ENCODE results near the gene KCNA2. TPM values are rescaled to one million over a fixed set of nuclear protein-coding genes. Genes with fewer than 3 reads are reported as not detected.

Gene KCNA2
- total RNA-seq, 1 donor from 2014 or later, result 0.04 TPM

DNA sequence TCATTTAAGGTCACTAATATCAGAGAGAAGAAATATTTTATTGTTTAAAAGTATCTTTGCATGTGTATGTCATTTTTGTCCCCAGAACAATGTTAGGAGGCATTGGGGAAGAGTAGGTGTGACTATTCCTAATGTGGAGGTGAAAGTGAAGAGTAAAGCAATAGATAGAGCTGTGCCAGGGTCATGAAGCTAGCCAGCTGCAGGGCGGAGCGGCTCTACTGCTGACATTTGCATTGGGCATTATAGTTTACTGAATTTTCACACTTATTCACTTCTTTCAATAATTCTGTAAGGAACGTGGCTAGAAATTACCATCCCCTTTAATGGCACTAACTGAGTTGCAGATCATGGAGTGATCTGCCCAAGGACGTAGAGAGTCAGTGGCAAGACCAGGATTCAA, 35.3 kb downstream of the KCNA2 start:
- Histone ChIP-seq H3K9me3 (ENCODE audit: low read depth) (no peaks in the 10 kb centered on the region), H3K4me1 (no peaks in the 10 kb centered on the region), H3K79me2 (ENCODE audit: low read depth) (no peaks in the 10 kb centered on the region), H3K36me3 (no peaks in the 10 kb centered on the region), H2AFZ (replicated peaks) (no peak overlapping the region), H3K4me2 (no peak overlapping the region), H3K27me3 (peaks cover 40% of the 10 kb centered on the region), H3F3A (ENCODE audit: low read depth) (no peaks in the 10 kb centered on the region), H3K4me3 (no peak overlapping the region), H3K9ac (no peak overlapping the region), H3K27ac (no peak overlapping the region), H4K20me1 (ENCODE audit: low read depth) (no peaks in the 10 kb centered on the region)
- no peak overlapping the region for H3K27ac Mint-ChIP-seq
- no peaks in the 10 kb centered on the region for H3K9me3 Mint-ChIP-seq
- no peak for TF ChIP-seq EZH2 (IDR thresholded peaks at IDR 0.05)
- TF ChIP-seq EZH2phosphoT487 (IDR thresholded peaks at IDR 0.05), result no peak
- H3K27me3 Mint-ChIP-seq (ENCODE audit: insufficient read depth, low read depth), result peaks cover 7% of the 10 kb centered on the region
- H3K36me3 Mint-ChIP-seq, result no peaks in the 10 kb centered on the region
- H3K4me3 Mint-ChIP-seq, result no peak overlapping the region
- no peak for DNase-seq (ENCODE audit: low spot score)
- peaks cover 2% of the 10 kb centered on the region for H3K4me1 Mint-ChIP-seq

DNA sequence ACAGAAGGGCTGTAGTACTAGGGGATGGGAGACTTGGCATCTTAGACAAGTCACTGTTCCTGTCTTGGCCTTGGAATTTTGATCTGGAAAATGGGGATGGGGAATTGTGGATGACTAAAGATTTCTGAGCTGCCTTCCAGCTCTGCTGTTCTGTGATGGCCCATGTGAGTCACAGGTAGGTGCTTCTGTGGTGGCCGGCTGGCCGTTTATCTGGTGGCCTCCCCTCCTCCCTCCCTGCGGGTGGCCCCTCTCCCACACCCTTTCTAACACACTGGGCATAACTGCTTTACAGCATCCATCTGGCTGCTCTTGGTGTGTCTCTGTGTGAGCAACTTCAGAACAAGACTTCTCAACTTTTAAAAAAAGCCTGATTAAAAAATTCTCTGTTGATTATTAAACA, 35.9 kb downstream of the KCNA2 start:
- Mint-ChIP-seq H3K4me3 (no peak overlapping the region), H3K36me3 (no peaks in the 10 kb centered on the region), H3K9me3 (no peaks in the 10 kb centered on the region), H3K4me1 (peaks cover 8% of the 10 kb centered on the region), H3K27me3 (ENCODE audit: insufficient read depth, low read depth) (peaks cover 7% of the 10 kb centered on the region), H3K27ac (no peak overlapping the region)
- no peaks in the 10 kb centered on the region for H3K79me2 ChIP-seq (ENCODE audit: low read depth)
- no peaks in the 10 kb centered on the region for H3K9me3 ChIP-seq (ENCODE audit: low read depth)
- H4K20me1 ChIP-seq (ENCODE audit: low read depth), result no peaks in the 10 kb centered on the region
- H3K27me3 ChIP-seq, result peaks cover 42% of the 10 kb centered on the region
- no peak overlapping the region for H3K4me3 ChIP-seq
- peaks cover 4% of the 10 kb centered on the region for H3K4me1 ChIP-seq
- TF ChIP-seq EZH2phosphoT487 (IDR thresholded peaks at IDR 0.05), result no peak
- TF ChIP-seq, protein P1, sequence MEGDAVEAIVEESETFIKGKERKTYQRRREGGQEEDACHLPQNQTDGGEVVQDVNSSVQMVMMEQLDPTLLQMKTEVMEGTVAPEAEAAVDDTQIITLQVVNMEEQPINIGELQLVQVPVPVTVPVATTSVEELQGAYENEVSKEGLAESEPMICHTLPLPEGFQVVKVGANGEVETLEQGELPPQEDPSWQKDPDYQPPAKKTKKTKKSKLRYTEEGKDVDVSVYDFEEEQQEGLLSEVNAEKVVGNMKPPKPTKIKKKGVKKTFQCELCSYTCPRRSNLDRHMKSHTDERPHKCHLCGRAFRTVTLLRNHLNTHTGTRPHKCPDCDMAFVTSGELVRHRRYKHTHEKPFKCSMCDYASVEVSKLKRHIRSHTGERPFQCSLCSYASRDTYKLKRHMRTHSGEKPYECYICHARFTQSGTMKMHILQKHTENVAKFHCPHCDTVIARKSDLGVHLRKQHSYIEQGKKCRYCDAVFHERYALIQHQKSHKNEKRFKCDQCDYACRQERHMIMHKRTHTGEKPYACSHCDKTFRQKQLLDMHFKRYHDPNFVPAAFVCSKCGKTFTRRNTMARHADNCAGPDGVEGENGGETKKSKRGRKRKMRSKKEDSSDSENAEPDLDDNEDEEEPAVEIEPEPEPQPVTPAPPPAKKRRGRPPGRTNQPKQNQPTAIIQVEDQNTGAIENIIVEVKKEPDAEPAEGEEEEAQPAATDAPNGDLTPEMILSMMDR (IDR thresholded peaks at IDR 0.05), result no peak
- no peak for TF ChIP-seq EZH2 (IDR thresholded peaks at IDR 0.05)
- no peak overlapping the region for H2AFZ ChIP-seq (replicated peaks)
- H3K9ac ChIP-seq, result no peak overlapping the region
- no peaks in the 10 kb centered on the region for H3K36me3 ChIP-seq
- H3F3A ChIP-seq (ENCODE audit: low read depth), result no peaks in the 10 kb centered on the region
- no peak for DNase-seq (ENCODE audit: low spot score)
- no peak overlapping the region for H3K27ac ChIP-seq
- H3K4me2 ChIP-seq, result no peak overlapping the region

DNA sequence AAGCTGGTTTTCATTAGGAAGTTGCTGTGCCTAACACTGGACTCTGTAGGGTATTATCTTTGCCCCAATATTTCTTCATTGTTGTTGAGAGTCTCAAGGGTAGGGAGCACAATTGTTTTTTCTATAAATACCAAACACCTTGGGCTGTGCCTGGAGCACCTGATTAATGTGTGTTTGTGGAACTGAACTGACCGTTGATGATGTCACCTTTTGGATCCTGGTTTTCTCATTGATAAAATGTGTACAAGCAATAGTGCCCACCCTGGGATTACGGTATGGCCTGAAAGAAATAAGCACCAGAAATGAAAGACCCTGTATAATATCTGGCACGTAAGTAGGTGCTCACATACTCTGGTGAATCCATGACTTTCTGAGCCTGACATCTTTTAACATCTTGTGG, 39.3 kb downstream of the KCNA2 start:
- H4K20me1 ChIP-seq (ENCODE audit: low read depth), result no peaks in the 10 kb centered on the region
- H3K27ac ChIP-seq, result no peak overlapping the region
- H3K9me3 Mint-ChIP-seq, result no peaks in the 10 kb centered on the region
- no peak overlapping the region for H3K4me3 ChIP-seq
- no peak overlapping the region for H3K9ac ChIP-seq
- H3K4me1 Mint-ChIP-seq, result peaks cover 16% of the 10 kb centered on the region
- H2AFZ ChIP-seq (replicated peaks), result no peak overlapping the region
- no peaks in the 10 kb centered on the region for H3F3A ChIP-seq (ENCODE audit: low read depth)
- peaks cover 25% of the 10 kb centered on the region for H3K27me3 ChIP-seq
- H3K36me3 ChIP-seq, result no peaks in the 10 kb centered on the region
- TF ChIP-seq EZH2phosphoT487 (IDR thresholded peaks at IDR 0.05), result no peak
- TF ChIP-seq EZH2 (IDR thresholded peaks at IDR 0.05), result no peak
- TF ChIP-seq, protein P1 (IDR thresholded peaks at IDR 0.05), result no peak
- DNase-seq (ENCODE audit: low spot score), result no peak
- H3K4me2 ChIP-seq, result no peak overlapping the region
- H3K27me3 Mint-ChIP-seq (ENCODE audit: insufficient read depth, low read depth), result peaks cover 7% of the 10 kb centered on the region
- H3K9me3 ChIP-seq (ENCODE audit: low read depth), result no peaks in the 10 kb centered on the region
- no peaks in the 10 kb centered on the region for H3K36me3 Mint-ChIP-seq
- no peak overlapping the region for H3K4me3 Mint-ChIP-seq
- H3K79me2 ChIP-seq (ENCODE audit: low read depth), result no peaks in the 10 kb centered on the region
- H3K4me1 ChIP-seq, result peaks cover 7% of the 10 kb centered on the region
- no peak overlapping the region for H3K27ac Mint-ChIP-seq

DNA sequence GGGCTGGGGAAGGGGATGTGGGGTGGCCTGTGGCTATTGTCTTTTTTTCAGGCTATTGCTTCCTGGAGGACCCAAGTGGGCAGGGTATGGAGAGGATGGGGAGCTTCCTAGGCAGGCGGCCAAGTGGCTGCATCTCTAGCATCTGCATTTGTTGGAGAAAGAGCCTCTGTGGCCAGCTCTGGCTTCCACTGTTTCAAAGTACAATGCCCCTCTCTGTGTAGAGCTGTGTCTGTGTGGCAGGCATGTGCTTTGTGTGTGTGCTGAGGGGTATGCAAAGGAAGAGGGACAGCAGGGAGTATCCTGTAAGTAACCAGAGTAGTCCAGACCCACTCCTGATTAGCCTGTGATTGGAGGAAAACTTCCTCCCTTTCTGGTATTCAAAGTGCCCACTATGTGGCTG, 40.6 kb downstream of the KCNA2 start:
- H3K9me3 Mint-ChIP-seq, result no peaks in the 10 kb centered on the region
- H3K27me3 Mint-ChIP-seq (ENCODE audit: insufficient read depth, low read depth), result peaks cover 5% of the 10 kb centered on the region
- H3K4me3 ChIP-seq, result no peak overlapping the region

More for the DNA sequence above, 40.6 kb downstream of the KCNA2 start:
- no peak overlapping the region for H3K4me3 Mint-ChIP-seq
- H3K4me1 ChIP-seq, result peaks cover 7% of the 10 kb centered on the region
- TF ChIP-seq EZH2phosphoT487 (IDR thresholded peaks at IDR 0.05), result no peak
- TF ChIP-seq, protein P1 (IDR thresholded peaks at IDR 0.05), result no peak
- TF ChIP-seq EZH2 (IDR thresholded peaks at IDR 0.05), result no peak
- H3K79me2 ChIP-seq (ENCODE audit: low read depth), result no peaks in the 10 kb centered on the region
- no peaks in the 10 kb centered on the region for H3K36me3 ChIP-seq
- DNase-seq (ENCODE audit: low spot score), result peak; percentile 10
- no peak overlapping the region for H3K9ac ChIP-seq
- no peak overlapping the region for H3K27ac ChIP-seq
- no peaks in the 10 kb centered on the region for H3F3A ChIP-seq (ENCODE audit: low read depth)
- H2AFZ ChIP-seq (replicated peaks), result peak overlapping the region; percentile 17
- peak overlapping the region; percentile 10 for H3K4me2 ChIP-seq
- no peak overlapping the region for H3K27ac Mint-ChIP-seq
- H3K4me1 Mint-ChIP-seq, result peaks cover 16% of the 10 kb centered on the region
- H3K9me3 ChIP-seq (ENCODE audit: low read depth), result no peaks in the 10 kb centered on the region
- no peaks in the 10 kb centered on the region for H3K36me3 Mint-ChIP-seq
- H3K27me3 ChIP-seq, result peaks cover 14% of the 10 kb centered on the region
- no peaks in the 10 kb centered on the region for H4K20me1 ChIP-seq (ENCODE audit: low read depth)

Data from neural progenitor cell (in vitro differentiated cells).